ENCODE data around the gene IL1RL2.

GRCh38 chr2:102185347-102185746 lies 1.5 kb upstream of the IL1RL2 start:
- TF ChIP-seq EZH2 (IDR thresholded peaks at IDR 0.05; ENCODE audit: insufficient read depth, poor library complexity, severe bottlenecking), result no peak
- TF ChIP-seq EZH2phosphoT487 (IDR thresholded peaks at IDR 0.05; ENCODE audit: insufficient read depth, low read depth), result no peak

All from GM23248 (cell line).